ENCODE results near the gene PRLHR.

The PRLHR gene

DNA sequence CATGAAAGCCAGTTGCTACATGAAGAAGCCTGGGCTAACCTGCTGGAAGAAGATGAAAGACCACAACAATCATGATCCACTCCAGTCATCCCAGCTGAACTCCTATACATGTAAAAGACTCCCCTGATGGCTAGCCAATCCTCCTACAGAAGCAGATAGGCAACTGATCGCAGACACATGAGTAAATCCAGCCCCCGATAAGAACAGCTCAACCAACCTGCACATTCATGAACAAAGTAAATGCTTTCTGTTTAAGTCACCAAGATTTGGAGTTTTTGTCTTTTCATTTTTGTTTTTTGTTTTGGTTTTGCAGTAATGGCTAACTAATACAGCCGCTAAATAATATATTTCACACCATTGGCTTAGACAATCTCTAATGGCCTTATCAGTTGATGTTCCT is 53.7 kb downstream of the PRLHR start:
- TF ChIP-seq CTCF (IDR thresholded peaks at IDR 0.05; ENCODE audit: borderline replicate concordance, insufficient read depth, low read depth, low read length) = no peak
- H3K4me3 ChIP-seq (ENCODE audit: low read depth, low read length) = no peak overlapping the region
